GM12891 (cell line): ENCODE results near the gene TMEM185A. TPM values are rescaled to one million over a fixed set of nuclear protein-coding genes. Genes with fewer than 3 reads are reported as not detected.
"Not testable (repeated sequence)": the region's sequence is repeated elsewhere in the genome, so short reads cannot be mapped to it uniquely, and the experiment has no call there.

Experiments used
- DNase-seq: peaks from one replicate; pipeline ENCODE4 v3.0.0; 2011; ENCODE audit warnings: low spot score; ENCODE audit not compliant: insufficient read length
- FAIRE-seq: peaks from 2 replicates; lab custom pipeline; 2011; peaks lifted over from hg19 to GRCh38; lab: Jason Lieb, UNC
- PAX5 ChIP-seq: IDR thresholded peaks from 2 replicates; pipeline ENCODE4 v1.6.1; 2011; ENCODE audit warnings: low read length, moderate library complexity, mild to moderate bottlenecking; ENCODE audit not compliant: insufficient read depth, severe bottlenecking
- POLR2A ChIP-seq: IDR thresholded peaks from 2 replicates; pipeline ENCODE4 v1.6.1; 2011; ENCODE audit warnings: low read depth, low read length, control low read depth
- POLR2AphosphoS5 ChIP-seq: IDR thresholded peaks from 2 replicates; pipeline ENCODE4 v1.6.1; 2011; ENCODE audit warnings: low read depth, low read length, control low read depth
- POU2F2 ChIP-seq: IDR thresholded peaks from 2 replicates; pipeline ENCODE4 v1.6.1; 2011; ENCODE audit warnings: low read depth, mild to moderate bottlenecking, control low read depth, low read length, moderate library complexity
- SPI1 ChIP-seq: IDR thresholded peaks from 2 replicates; pipeline ENCODE4 v1.6.1; 2011; ENCODE audit warnings: low read depth, low read length, control low read depth
- TAF1 ChIP-seq: IDR thresholded peaks from 2 replicates; pipeline ENCODE4 v1.6.1; 2011; ENCODE audit warnings: low read depth, low read length, control low read depth
- polyA plus RNA-seq: library from polyadenylated mRNA; unstranded; fragments of >200 nt; gene quantifications from one replicate; pipeline ENCODE4 v1.2.1, GENCODE V29; 2012; ENCODE audit warnings: low read depth, missing spikeins, inconsistent platforms; ENCODE audit not compliant: missing spikeins

Gene TMEM185A
- 9.5 TPM for polyA plus RNA-seq

DNA sequence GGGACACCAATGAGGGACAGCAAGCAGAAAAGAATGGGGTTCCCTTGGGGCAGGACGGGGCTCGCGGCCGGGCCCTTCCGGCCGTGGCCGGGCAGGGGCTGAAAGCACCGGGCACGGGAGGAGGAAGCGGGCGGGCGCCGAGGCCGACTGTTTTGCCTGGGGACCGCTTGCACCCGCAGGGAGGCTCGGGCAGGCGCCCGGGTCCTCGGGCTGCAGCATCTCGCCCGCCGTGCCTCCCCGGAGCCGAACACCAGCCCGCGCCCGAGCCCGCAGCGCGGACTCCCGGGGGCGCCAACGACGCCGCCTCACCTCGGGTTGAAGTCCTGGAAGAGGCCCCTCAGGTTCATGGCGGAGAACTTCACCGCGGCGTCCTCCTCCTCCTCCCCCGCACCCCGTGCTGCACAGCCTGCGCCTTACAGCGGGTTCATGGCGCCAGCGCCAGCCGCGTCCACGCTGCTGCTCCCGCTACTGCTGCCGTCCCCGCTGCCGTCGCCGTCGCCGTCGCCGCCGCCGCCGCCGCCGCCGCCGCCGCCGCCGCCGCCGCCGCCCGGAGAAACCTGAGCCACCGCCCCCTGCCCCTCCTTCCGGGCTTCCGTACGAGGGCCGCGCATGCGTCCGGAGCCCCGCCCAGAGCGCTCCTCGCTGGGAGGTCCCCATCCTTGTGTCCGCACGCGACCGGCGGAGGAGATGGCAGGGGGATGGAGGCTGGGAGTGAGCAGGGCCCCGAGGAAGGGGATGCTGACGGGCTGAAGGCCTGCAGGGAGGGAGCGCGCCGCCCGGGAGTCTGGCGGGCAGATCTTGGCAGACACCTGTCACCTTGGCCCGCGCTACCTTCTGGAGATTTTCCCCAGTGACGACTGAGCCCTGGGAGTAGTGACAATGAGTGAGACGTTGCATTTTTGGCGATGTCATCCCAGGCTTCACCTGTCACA is at the start of gene TMEM185A:
Gene TMEM185A (minus strand): TSS at position 559 of the 932 bp plus-strand sequence. CDS start 212 bp downstream, at position 347.
- FAIRE-seq (peak; percentile 92), DNase-seq (peak; percentile 51)
- TF ChIP-seq POLR2A, result no peak
- TF ChIP-seq PAX5, result no peak
- TF ChIP-seq POU2F2, result no peak
- no peak for TF ChIP-seq TAF1
- no peak for TF ChIP-seq POLR2AphosphoS5
- no peak for TF ChIP-seq SPI1

DNA sequence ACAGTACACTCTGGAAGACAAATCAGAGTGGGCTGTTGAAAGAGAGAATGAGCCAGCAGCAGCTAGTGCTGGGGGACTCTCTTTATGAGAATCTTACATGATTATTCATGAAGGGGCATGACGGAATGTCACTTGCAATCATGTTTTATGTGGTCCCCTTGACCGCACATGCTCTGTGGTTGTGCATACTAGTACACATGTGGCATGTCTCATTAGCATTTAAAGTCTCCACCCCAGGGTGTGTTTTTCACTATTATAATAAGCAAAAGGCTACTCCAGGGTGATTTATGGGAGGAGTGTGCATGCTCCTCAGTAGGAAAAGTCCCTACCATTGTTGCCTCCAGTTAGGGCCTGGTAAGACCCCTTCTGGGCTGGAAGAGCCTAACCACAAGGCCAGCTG is 49.6 kb upstream of the TMEM185A start:
- DNase-seq (no peak), FAIRE-seq (no peak)
- TF ChIP-seq POU2F2, result no peak
- TF ChIP-seq POLR2A, result no peak
- TF ChIP-seq POLR2AphosphoS5, result no peak
- no peak for TF ChIP-seq TAF1
- no peak for TF ChIP-seq SPI1
- no peak for TF ChIP-seq PAX5

DNA sequence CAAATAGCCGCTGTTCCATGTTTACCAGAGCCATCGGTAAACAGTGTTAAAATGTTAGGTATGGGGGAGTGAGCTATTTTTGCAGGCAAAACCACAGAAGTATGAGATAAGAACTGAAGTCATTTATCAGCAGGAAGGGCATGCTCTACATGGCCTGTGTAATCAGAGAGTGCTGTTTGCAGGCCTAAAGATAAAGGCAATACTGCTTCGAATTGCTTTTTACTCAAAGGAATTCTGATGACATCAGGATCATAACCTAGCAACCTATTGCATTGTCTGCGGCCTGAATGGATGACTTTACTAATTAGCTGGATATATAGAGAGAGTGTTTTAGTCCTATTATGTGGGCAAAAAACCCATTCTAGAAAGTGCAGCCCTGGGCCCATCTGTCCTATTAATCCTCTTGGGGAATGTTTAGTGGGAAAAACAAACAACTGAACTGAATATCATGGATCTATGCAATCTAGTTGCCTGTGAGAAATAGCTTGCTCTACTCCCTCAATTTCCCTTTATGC is 47.6 kb upstream of the TMEM185A start:
- DNase-seq, result not testable (repeated sequence)
- FAIRE-seq, result peak; percentile 73

DNA sequence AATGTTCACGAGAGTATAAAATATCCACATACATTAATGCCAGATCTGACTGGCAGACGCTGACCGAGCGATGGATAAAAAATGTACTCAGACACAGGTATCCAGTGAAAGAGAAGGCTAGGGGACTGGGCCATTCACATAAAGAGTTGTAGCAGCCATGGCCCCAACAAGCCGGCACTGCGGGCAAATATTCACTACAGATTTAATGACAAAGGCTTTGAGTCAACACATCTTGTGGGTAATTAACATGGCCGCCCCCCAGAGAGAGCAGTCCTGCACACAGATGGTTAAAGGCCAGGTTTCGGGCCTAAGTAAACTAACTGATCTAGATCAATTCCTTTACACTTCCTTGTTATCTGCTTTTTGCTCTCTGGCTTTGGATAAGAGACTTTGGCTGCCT is 44.0 kb upstream of the TMEM185A start:
- not testable (repeated sequence) for FAIRE-seq, DNase-seq

DNA sequence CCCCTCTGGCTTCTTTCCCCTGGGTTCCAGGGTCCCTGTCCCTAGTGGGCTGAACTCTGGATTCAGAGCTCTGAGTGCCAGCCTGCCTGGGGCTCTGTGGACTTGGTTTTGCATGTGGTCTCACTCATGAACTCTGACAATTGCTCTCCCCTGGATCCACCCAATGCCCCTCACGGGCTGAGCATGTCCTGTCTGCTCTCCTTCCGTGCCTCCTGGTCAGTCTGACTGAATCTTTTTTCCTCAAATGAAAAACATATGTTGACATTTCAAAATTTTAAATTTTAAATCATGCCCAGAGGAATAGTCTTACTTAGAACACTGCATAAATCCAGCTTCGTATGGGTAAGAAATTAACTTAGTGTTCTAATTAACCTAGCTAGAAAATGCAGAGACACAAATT is 43.5 kb upstream of the TMEM185A start:
- not testable (repeated sequence) for FAIRE-seq, DNase-seq

DNA sequence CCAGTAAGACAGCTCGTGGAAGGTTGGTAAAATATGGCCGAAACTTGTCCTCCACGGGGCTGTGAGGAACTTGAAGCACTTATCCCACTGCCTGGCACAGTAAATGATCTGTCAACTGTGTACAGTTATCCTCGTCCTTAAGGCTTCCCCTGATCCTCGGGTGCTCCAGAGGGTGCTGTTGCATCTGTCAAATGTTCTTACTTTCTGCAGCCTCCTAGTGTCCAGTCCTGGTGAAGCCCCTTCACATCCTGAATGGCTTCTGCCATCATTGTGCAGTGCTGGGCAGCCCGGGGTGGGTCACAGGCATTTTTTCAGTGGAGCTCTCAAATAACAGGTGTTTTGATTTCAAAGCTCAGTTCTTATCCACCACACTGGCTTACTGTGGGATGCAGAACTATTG is 29.0 kb upstream of the TMEM185A start:
- not testable (repeated sequence) for FAIRE-seq, DNase-seq

DNA sequence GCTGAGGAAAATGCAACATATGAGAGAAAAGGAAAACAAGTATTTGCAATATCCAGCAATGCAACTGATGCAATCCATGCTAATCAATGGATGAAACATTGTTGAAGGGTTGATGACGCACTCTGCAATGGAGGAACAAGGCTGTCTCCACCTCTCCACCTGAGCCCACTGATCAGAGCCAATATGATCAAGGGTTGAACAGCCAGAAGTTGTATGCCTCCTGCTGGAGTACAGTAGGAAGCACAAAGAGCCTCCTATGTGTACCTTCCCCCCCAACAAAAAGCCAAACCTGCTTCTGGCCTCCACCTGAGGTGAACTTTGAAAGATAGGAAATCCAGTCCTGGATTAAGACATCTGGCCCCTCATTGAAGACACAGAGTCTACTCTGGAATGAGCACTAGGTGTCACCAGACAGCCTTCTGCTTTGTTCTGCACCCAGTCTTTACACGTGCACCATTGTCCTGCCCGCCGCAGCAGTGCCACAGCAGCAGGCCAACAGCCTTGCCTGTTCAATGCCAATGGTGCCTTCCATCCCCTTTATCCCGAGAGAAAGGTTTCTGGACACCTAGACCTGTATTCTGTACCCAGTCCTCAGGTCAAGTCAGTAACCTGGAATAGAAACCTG is 24.8 kb upstream of the TMEM185A start:
- DNase-seq, result not testable (repeated sequence)
- FAIRE-seq, result peak; percentile 95

DNA sequence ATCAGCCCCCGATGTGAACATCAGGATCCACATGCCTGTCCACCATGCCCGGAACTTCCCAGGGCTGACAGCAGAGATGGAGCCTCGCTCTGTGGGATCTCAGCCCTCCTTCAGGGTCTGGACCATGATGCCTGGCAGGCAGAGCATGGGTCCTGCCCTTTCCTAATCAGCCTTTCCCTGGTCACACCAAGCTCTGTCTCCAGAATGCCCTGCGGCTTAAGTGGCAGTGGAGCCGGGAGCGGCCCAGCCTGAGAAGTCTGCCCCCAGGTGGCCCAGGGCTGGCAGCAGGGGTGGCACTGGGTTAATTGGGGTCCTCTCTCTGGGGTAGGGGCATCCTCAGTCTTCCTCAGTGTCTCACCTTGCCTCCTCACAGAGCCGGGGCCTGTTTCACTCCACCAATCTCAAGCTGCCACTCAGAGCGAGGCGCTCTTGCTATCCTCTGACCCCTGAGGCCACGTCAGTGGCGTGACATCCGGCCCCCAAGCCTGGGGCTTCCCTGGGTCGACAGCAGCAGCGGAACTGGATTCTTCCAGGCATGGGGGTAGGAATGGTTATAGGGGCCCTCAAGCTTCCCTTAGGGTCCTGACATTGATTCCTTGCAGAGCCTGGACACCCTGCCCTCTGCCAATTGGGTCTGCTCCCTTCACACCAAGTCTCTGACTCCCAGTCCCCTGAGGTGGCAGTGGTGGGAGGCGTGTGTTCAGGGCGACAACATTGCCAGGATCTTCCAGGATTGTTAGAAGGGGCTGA is 20.8 kb upstream of the TMEM185A start:
- FAIRE-seq (no peak), DNase-seq (no peak)
- TF ChIP-seq SPI1, result no peak
- no peak for TF ChIP-seq POU2F2
- no peak for TF ChIP-seq TAF1
- TF ChIP-seq PAX5, result no peak
- no peak for TF ChIP-seq POLR2A
- no peak for TF ChIP-seq POLR2AphosphoS5

DNA sequence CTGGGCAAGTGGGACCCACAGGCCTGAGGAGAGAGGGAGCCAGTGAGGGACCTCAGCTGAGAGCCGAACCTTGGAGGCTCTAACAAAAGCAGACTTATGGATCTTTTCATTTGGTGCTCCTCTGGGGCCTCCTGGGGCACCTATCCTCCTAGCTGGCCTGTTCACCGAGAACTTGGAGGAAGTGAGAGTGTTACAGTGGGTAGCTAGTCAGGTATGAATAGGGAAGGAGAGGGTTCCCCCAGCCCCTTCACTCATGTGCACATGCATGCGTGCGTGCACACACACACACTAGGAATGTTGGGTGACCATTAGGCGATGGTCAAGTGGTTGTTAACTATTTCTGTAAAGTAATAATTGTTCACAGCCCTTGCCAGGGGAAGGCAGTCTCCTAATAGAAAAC is 18.6 kb upstream of the TMEM185A start:
- FAIRE-seq, result peak; percentile 89
- TF ChIP-seq POU2F2 (no peak), SPI1 (peak; percentile 64)
- DNase-seq, result peak; percentile 3

DNA sequence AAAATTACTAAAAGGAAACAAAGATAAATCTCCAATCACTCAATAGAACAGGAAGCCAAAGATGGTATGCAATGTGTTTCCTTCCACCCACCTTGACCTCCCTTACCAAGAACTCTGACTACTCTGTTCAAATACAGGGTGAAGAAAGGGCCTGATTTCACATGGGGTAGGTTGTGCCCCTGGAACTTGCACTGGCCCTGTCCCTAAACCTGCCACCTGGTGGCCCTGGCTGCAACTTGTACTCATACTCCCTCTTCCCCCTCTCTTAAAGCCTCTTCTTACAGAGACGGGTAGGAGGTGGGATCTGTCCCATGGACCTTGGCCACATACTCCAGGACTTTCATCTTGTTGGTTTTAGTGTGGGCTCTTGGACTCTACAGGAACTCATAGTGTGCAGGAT is 17.3 kb upstream of the TMEM185A start:
- FAIRE-seq (no peak), DNase-seq (no peak)
- TF ChIP-seq TAF1 (no peak), POLR2AphosphoS5 (no peak), SPI1 (no peak), POU2F2 (no peak), POLR2A (no peak), PAX5 (no peak)

DNA sequence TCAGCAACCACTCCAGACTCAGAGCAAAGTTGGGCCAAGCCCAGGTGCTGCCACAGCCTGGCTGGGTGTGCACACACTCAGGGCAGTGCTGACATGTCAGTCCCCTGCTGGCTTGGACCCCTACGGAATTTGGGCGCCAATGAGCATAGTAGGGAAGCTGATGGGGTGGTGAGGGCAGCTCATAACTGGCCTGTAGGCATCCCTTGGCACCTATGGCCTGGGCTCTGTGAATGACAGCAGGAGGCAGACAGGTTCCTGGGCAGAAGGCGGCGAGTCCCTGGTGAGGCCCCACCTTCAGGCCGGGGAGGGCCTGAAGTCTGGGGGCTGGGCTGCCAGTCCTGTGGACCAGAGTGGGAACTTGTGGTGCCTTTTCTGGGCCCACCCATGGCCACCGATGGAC is 15.9 kb upstream of the TMEM185A start:
- no peak for TF ChIP-seq POLR2A
- TF ChIP-seq TAF1, result no peak
- TF ChIP-seq POLR2AphosphoS5, result no peak
- TF ChIP-seq POU2F2, result no peak
- TF ChIP-seq SPI1, result no peak
- TF ChIP-seq PAX5, result no peak
- FAIRE-seq, result no peak
- DNase-seq, result no peak
